Vagina (tissue), 2 donors: ENCODE measurements around the gene C1QL2.

Experiments
- CTCF ChIP-seq, 3 experiments: fragments of 450-650 bp in 2 of 3; fragments of 200-600 bp in 1 of 3; sonication (generic) in 1 of 3; IDR thresholded peaks; one replicate each; pipeline ENCODE4 v1.5.1; 2017 to 2019; ENCODE audit warnings: antibody characterized with exemption in 3 of 3, mild to moderate bottlenecking in 2 of 3, moderate library complexity in 2 of 3
- POLR2A ChIP-seq, 2 donors: fragments of 450-650 bp; IDR thresholded peaks; one replicate each; pipeline ENCODE4 v1.6.1; 2017; ENCODE audit warnings: antibody characterized with exemption in 2 of 2, mild to moderate bottlenecking in 2 of 2, moderate library complexity in 2 of 2

DNA sequence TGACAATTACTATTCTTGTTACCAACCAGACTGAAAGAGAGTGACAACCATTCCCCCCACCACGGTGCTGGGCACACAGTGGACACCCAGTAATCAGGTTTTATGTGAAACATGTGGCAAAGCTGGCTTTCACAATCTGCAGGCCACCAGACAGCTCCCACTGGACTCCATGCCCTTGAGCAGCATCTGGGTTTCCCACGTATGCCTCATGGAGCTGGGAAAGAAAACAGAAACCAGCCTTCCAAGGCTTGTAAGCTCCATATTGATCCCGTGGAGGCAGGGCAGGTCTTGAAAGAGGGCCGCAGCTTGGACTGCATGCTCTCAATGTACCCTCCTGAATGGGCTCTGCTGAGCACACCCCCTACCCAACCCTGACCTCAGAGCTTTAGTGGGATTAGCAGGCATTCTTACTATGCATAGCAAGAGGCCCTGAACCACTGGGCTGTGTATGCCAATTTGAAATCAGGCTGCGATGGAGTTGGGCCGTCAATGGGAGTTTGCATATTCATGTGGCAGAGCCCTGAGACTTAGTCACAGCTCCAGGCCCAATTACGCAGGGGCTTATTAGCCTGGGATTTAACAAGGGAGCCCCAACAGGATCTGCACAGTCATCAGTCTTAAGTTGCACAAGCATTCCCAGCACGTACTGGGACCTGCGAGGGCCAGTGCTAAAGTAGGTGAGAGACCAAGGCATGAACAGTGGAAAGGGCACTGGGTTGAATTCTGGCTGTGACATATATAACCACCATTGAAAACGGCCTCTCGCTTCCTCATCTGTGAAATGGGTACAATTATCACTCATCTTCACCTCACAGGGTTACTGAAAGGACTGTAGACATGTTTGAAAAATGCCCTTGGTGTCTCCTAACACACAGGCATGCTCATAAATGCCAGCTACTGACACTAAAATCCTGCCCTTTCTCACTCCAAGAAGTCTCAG, 10.5 kb downstream of the C1QL2 start:
- TF ChIP-seq POLR2A (IDR thresholded peaks at IDR 0.05) (no peak), CTCF (IDR thresholded peaks at IDR 0.05) (no peak)
